Activated naive CD4-positive, alpha-beta T cell (primary cell): Measurements from ENCODE around the gene ALCAM.

Experiments
- DNase-seq, 4 experiments: peaks; one replicate each; lab custom pipeline; 2025; lab: John Stamatoyannopoulos, UW

ALCAM gene

DNA sequence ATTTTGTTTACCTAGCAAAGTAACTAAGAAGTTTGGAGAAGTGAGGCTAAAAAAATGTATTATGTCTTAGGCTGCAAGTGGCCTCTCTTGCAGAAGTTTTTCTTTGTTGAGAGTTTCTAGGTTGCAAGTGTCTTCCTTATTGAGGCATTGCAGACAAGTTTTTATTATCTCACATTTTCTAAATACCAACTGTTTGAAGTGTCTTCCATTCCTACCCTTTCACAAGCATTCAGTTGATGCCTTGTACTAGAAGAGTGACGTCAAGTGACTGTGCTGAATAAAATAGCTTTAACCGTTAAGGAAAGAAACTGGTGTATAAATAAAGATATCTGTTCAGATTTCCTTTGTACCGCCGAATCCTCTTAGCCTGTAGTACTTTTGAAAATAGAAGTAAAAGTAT lies 123.3 kb downstream of the ALCAM start:
- no peak for DNase-seq

DNA sequence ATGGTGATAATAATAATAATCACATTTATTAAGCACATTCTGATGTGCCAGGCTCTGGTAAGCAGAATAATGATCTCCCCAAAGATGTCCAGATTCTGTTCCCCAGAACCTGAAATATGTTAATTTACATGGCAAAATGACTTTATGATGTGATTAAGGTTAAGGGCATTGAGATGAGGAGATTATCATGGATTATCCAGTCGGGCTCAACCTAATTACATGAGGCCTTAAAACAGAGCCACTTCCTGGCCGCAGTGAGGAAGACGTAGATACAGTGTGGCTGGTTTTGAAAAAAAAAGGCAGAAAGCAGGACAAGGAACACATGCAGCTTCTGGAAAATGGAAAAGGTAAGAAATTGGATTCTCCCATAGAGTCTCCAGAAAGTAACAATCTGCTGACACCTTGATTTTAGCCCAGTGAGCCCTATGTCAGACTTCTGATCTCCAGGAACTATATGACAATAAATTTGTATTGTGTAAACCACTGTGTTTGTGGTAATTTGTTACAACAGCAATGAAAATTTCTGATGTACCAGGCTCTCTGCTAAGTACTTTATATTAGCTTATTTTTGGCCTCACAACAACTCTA lies 126.7 kb downstream of the ALCAM start:
- DNase-seq = no peak

DNA sequence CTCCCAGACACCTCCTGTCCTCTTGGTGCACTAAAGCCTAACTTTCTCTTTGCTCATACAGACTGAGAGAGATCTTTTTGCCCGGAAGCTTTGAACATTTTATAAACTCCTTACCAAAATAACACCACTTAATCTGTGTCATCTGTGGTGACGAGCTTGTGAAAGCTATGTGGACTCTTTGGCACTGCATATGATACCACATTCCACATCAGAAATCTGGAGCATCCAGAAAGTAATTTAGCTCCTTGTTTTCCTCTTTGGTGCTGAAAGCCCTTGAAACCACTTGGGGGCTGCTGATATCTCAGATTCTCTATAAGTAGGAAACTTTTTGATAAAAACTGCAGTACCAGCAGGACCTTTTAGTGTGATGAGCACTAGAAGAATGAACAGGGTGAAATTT lies 128.3 kb downstream of the ALCAM start:
- no peak for DNase-seq

DNA sequence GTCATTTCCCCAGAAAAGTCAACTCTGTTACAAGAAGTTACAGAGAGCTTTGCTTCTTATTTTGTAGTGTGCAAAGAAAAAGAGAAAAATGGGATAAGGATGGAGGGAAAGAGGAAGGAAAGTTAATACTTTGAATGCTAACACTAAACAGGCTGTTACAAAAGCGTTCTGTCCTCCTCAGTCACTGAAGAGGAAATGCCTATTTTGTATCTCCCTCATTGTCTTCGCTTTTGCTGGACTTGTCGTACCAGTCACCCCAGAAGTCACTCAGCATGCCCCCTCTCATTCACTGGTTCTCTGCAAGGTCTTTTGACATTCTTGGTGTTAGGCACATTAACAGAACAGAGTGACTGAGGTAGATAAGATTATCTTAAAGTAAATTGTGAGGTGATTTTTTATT lies 129.6 kb downstream of the ALCAM start:
- DNase-seq = no peak

DNA sequence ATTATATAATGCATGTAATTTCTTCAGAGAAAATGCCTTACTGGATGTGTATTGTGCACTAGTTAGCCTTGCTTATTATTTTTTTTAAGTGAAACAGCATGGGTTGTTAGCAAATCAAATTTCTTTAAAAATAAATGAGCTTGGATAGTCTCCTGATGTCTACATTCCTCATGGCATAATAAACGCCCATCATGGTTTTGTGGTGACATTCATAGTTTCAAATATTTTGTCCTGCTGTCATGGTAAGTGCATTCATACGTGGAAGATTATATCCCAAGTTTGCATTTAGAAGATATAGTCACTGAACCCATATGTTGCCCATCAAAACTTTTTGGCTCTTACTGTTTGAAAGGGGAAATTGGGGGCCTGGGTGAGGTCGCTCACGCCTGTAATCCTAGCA lies 130.7 kb downstream of the ALCAM start:
- DNase-seq = no peak

DNA sequence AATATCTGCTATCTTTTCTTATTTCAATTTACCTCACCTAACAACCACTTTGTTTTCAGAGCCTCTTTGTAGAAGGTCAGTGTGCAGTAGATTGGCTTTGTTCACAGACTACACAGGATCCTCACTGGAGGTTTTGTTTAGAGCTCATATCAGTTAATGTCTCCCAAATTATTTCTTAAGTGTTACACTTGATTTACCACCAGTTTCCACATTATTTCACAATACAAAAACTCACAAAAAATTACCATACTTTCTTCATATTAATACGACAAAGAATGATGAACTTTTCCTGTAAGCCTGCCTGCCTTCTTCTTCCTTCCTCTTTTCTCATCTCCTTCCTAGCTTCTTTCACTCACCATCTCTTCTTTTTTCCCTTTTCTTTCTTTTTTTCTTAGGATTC lies 133.3 kb downstream of the ALCAM start:
- no peak for DNase-seq

DNA sequence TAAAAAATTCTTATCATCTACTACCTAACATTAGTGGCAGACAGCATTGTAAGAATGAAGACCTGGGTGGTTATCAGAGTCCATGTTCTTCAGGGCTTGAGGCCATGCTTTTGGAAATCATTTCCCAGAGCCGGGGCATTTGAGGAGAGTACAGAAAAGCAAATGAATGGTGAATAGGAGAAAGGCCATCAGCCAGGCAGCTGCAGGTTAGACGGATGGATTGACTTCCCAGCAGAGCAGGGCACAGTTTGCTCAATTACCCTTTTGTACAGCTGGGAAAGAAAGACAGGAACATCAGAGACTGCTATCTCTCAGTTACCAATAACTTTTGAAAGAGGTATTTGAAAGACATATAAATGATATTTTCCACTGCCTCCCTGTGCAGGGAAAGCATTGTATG lies 135.6 kb downstream of the ALCAM start:
- no peak for DNase-seq

DNA sequence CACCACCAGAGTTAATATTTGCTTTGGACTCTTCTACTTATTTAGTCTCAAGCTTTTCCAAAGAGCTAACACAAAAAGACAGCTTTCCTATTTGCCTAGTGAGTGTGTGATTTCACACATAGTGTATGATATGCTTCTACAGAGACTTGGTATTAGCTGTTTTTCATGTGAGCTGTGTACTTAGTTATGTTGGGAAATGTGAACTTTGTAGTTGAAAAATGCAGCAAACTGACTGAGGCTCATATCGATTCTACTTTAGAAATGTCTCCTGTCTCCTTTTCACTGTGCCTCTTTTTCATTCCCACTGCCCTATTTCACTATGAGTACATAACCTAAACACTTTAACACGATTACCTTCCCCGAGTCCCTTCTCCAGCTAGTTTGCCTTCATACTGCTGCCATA lies 136.5 kb downstream of the ALCAM start:
- no peak for DNase-seq

DNA sequence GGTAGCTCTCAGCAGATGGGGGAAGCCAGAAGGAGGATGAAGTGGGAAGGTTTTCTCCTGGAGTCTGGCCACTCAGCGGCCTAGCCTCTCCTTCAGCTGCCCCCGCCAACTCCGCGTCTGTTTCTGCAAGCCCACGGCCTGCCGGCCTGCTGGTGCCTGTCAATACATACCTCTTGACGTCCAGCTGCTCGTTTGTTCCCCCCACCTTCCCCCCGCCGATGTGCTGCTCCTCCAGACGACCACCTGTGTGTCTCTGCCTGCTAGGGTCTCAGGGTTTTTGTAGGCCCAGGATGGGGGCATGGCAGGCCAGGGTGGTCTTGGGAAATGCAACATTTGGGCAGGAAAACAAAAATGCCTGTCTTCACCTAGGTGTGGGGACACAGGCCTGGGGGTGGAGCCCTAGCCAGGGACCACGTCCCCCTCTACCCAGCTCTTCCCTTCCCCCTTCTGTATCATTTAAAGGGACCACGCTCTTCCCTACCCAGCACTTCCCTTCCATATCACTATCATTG lies 137.8 kb downstream of the ALCAM start:
- DNase-seq = no peak

DNA sequence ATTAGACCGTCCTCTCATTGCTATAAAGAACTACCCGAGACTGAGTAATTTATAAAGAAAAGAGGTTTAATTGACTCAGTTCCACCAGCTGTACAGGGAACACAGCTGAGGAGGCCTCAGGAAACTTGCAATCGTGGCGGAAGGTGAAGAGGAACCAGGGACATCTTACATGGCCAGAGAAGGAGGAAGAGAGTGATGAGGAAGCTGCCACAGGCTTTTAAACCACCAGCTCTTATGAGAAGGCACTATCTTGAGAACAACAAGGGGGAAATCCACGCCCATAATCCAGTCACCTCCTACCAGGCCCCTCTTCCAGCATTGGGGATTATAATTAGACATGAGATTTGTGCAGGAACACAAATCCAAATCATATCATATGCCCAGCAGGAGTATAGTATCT lies 138.5 kb downstream of the ALCAM start:
- no peak for DNase-seq

DNA sequence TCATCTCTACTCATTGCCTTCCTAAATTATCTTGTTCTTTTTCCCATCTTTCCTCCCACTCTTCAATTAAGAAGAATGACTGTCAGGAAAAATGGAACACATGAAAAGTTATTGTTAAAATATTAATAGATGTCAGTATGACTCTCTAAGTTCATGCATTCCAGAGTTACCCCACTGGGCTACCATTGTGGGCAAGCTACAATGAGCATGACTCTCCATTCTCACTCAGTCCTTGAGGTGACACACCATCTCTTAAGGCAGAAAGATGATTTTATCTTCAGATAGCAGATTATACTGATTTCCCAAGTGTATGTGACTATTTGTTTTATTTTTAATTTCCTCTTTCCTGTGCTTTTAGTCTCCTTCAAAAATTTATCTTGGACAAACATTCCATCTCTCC lies 144.3 kb downstream of the ALCAM start:
- DNase-seq = no peak

DNA sequence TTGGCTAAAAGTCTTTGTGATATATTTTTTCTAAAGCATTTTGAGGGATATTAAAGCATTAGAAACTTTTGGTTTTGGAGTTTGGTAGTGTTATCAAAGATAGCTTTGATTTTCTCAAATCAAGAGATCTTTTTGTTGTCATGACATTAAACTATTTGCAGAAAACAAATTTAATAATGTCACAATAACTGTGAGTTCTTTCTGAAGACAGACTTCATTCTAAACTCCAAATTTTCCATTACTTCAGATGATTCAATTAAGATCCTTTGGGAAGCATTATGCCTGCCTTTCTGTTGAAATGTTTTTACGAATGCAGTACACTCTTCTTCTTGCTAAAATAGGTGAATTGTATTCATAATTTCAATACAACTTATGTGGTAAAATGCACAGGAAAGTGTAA lies 145.4 kb downstream of the ALCAM start:
- no peak for DNase-seq

DNA sequence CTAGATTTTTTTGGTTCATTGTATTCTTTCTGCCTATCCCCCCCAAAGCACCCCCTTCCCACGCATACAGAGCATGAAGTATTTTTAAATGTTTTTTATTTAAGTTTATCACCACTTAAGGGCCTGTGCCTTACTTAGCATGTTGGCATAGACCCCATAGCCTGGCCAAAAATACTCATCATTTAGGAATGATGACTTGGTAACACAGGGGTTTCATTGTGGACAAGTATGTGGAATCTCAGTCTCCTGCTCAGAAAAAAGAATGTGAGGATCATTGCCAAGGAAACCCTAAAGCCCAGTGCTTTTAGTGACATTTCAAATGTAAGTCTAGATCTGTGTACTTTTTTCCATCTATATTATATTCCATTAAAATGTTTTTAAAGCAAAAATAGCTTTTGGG lies 146.3 kb downstream of the ALCAM start:
- DNase-seq = no peak

DNA sequence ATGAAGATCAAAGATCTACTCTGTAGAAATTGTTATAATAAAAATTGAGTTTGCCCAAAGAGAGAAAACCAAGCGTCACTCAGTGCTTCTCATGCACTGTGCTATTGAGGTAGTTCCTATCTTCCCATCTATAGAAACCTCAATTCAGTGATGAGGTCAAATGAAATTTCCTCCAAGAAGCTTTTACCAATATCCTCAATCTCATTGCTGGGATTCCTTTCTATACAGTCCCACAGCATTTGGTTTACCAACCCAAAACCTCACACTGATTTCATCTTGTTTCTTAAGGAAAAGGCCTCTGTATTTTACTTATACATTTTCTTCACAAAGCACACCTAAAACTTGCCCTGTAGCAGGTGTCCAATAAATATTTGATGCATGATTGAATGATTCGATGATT lies 147.2 kb downstream of the ALCAM start:
- no peak for DNase-seq

DNA sequence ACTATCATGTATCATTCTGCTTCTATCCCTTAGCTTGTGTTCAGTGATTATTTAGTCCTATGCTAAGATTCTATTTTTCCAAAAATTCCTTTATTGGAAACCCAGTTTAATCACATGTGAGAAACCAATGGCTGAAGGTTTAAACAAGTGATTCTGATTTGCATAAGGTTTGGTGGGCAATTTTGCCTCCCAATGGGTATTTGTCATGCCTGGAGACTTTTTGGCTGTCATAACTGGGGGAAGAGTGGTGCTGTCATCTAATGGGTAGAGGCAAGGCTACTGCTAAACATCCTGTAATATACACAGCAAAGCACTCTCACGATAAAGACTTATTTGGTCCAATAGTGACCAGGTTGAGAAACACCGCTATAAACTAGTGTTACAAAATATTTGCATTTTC lies 148.7 kb downstream of the ALCAM start:
- DNase-seq = no peak

DNA sequence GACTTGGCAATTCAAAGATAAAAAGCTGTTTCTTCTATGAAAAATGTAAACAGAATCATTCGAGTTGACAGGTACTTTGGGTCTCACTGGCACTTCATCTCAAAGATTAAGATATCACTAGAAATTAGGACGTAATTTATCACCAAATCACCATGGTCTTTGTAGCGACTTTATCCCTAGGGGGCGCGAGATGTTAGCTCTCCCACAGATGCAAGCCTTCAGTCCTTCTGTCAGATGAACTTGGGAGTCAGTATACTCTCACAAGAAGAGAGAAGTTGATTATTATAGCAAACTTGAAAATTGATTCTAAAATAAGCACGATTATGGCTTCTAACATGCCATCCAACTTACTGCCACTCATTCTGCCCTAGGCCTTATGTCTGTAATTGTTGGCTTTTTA lies 150.3 kb downstream of the ALCAM start:
- no peak for DNase-seq

DNA sequence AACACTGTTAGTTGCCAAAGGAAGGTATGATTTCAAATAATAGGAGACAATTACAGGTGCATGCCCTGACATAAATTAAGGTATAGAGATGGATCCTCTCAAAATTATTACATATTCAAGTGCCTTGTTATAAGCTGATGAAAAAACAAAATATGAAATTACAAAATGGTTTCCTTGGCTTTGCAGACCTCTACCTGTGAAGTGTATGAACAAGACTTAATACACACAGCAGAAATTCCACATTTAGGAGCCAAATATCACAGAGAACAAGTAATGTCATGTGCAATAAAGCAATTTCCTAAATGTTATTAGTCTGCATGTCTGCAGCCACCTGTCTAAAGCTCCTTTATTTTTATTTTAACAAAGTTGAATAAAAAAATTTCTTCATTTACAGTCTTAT lies 151.5 kb downstream of the ALCAM start:
- no peak for DNase-seq

DNA sequence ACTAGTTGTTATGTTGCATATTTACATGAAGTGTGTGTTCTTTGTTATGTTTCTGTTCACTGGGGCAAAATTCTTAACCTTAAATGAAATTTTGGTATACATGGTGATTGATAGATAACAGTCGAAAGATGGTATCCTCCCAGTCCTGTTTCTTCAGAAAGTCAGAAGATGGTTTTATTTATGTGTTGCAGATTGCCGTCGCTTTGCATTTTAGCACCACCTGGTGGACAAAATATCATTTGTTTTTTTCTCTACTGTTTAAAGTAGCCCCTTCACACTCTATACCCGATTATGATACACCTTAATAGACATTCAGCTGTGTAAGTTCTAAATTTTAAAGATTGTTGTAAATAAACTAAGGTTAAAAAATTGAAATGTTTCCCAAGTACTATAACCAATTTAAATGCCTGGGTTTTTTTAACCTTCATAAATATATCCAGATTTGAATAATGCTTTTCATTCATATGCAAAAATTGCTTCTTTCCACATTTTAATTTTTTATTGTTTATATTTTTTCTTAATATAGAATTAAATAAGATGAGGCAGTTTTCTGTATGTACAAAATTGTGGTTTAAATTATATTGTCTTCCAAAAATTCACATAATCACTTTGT lies 152.2 kb downstream of the ALCAM start:
- DNase-seq = no peak

DNA sequence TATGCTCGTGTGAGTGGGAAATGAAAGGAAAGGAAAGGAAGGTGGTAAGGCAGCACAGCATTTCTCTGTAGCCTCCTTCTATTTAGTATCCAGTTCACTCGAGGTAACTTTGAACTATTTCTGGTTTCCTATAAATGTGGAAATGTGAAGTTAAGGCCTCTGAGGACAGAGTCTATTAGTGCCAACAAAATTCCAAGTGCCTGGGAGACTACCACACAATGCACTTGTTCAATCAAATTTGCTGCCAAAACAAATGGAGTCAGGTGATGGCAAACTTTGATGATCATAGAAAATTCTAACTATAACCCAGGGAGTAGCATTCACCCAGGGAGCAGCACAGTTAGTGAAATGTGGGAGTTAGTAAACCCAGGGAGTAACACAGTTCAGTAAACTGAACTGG lies 155.1 kb downstream of the ALCAM start:
- DNase-seq = no peak

DNA sequence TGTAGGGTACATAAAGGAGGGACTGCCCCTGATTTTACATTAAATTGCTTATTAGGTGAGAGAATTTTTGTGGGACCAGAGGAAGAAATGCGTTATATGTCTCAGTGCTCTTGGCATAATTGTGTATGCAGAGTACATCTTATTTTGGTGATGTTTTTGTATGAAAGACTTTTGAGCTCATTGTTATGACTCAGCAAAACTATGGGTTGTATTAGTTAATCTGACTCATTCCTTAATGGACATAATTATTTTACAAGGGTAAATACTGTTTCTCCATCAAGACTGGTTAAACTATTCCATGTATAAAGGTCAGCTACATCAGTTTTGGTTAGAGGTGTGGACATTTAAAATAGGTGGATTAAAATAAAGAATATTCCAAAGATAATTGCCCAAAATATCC lies 156.8 kb downstream of the ALCAM start:
- no peak for DNase-seq

DNA sequence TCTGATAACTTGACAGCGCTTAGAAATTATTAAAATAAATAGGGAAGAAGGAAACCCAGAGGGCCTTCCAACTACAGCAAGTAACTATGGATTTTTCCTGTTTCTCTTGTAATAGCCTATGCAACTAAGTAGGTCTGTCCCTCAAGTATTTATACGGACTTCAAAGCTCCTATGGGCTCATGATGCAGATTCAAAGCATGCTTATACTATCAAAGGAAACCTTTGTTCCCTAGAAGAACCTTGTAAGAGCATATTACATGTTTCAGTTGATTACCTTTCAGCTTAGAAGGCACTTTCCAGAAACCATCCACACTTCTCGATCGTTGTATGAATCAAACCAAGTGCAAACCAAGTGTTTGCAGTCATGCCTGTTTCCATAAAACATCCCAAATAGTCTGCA lies 158.8 kb downstream of the ALCAM start:
- no peak for DNase-seq

DNA sequence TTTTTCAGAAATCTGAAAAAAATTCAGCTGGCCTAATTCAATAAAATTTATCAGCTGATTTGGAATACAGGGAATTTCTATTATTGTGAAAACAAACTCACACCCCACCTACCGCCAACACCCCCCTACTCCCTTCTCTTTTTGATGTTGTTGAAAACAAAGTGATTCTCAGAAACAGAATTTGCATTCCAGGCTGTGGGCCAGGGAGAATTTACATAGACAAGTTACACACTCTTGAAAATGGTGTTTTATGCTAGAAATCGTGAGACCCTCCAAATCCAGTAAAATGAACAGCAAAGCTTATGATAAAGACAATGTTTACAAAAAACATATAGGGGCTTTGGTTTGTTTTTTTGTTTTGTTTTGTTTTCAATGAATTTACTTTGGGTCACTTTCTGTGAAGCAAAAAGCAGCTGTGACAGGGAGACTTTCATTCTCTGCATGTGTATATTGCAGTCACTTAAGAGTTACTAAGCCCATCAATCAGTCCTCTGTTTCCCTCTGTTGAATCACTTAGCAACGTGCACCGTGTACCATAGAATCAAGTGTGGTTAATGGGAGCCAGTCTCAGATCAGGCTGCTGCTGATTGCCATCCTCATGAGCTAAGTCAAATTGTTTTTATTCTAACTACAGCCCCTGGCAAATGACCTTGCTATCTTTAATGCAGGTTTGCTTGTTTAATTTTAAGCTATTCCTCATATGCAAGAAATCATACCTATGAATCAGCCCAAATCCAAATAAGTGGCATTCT lies 159.8 kb downstream of the ALCAM start:
- no peak for DNase-seq

DNA sequence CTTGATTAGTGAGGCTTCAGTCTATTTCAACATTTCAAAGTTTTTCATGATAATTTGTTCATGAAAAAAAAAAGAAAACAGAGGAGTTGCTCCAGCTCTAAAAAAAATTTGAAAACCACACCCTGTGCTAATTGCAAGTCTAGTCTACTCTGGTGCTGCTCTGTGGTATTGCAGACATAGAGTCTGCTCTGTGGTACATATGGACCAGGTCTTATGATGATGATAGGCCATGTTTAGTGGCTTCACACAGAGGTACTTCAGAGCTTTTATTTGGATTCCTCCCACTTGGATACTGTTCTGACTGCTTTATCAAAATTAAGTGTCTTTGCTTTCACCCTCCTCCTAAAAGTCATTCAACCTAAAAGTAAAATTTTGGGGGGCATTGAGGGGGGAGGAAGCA lies 160.8 kb downstream of the ALCAM start:
- DNase-seq = no peak

DNA sequence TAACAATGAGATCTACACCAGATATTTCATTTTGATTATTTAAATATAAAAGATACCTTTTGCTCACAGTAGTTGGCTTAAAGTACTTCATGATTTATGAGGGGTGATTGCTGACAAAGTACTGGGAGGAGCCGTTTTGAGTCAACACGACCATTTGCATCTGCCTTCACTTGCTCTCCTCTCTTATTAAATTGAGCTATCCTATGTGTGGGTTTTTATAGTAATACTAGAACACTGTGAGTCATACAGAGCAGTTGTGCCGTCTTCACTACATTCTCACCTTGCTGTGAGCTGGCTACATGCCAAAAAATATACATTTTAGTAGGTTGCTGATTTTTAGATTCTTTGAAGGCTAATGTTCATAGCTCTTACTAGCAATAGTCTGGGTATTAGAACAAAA lies 161.2 kb downstream of the ALCAM start:
- DNase-seq = no peak
